ENCODE measurements around the gene MRPS18B. TPM values are rescaled to one million over a fixed set of nuclear protein-coding genes. Genes with fewer than 3 reads are reported as not detected.
"Not testable (repeated sequence)": the region's sequence is repeated elsewhere in the genome, so short reads cannot be mapped to it uniquely, and the experiment has no call there.

Gene MRPS18B
- total and polyA plus RNA-seq, 4 donors: 24.9 to 81.5 (median 53.6) TPM

GRCh38 chr6:30656513-30656912, 38.9 kb downstream of the MRPS18B start:
- WGBS, 2 donors: 34 to 68% methylated on average over 7 of the region's 7 CpGs
- peaks cover 40 to 71% (median 47%) of the 10 kb centered on the region in 4 donors for H3K36me3 ChIP-seq (ENCODE audit: control insufficient read depth in 4 of 4, insufficient read depth in 4 of 4, low read length in 4 of 4)
- no peak for TF ChIP-seq CTCF (IDR thresholded peaks at IDR 0.05; ENCODE audit: control extremely low read depth, extremely low read depth)
- no peak overlapping the region for H3K4me3 ChIP-seq
- H3K9me3 ChIP-seq (ENCODE audit: control insufficient read depth in 4 of 4, insufficient read depth in 3 of 4, low read length in 3 of 4): no peaks in the 10 kb centered on the region
- H3K27ac ChIP-seq (ENCODE audit: low read depth in 1 of 2, low read length in 1 of 2): no peak overlapping the region
- H3K9ac ChIP-seq (ENCODE audit: insufficient read depth in 1 of 2, low read length in 2 of 2): no peak overlapping the region
- H3K4me1 ChIP-seq (ENCODE audit: control insufficient read depth in 5 of 5, insufficient read depth in 5 of 5, low read length in 5 of 5): no peaks in the 10 kb centered on the region
- no peaks in the 10 kb centered on the region for H3K27me3 ChIP-seq (ENCODE audit: control insufficient read depth in 3 of 3, insufficient read depth in 3 of 3, low read length in 2 of 3)
- ATAC-seq (ENCODE audit: insufficient read depth, low FRiP score) (no peak), DNase-seq (no peak)

DNA sequence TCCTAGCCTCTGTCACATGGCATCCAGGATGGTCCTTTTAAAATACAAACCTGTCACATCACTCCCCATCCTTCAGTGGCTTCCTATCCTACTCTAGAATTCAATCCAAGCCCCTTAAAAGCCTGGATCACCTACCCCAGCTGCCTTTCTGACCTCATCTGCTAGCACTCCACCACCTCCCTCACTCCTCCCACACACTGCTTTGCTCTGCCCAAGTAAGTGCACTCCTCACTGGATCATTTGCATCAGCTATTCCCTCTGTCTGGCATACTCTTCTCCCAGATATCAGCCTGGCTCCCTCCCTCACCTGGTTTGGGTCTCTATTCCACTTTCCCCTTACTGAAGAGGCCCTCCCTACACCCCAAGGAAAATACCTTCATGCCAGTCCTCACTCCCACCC, 39.8 kb downstream of the MRPS18B start:
- no peak for TF ChIP-seq CTCF (IDR thresholded peaks at IDR 0.05; ENCODE audit: control extremely low read depth, extremely low read depth)
- no peak for DNase-seq

GRCh38 chr6:30657922-30658321, 40.3 kb downstream of the MRPS18B start:
- H3K9me3 ChIP-seq (ENCODE audit: control insufficient read depth in 4 of 4, insufficient read depth in 3 of 4, low read length in 3 of 4); DNase-seq; H3K27ac ChIP-seq (ENCODE audit: low read depth in 1 of 2, low read length in 1 of 2); H3K27me3 ChIP-seq (ENCODE audit: control insufficient read depth in 3 of 3, insufficient read depth in 3 of 3, low read length in 2 of 3); ATAC-seq (ENCODE audit: insufficient read depth, low FRiP score); H3K4me1 ChIP-seq (ENCODE audit: control insufficient read depth in 5 of 5, insufficient read depth in 5 of 5, low read length in 5 of 5); H3K4me3 ChIP-seq; H3K9ac ChIP-seq (ENCODE audit: insufficient read depth in 1 of 2, low read length in 2 of 2): not testable (repeated sequence)
- peaks cover 43 to 75% (median 50%) of the 10 kb centered on the region in 4 donors for H3K36me3 ChIP-seq (ENCODE audit: control insufficient read depth in 4 of 4, insufficient read depth in 4 of 4, low read length in 4 of 4)
- 98 to 99% methylated on average over 5 of the region's 5 CpGs for WGBS, 2 donors

More for the DNA sequence above, 39.8 kb downstream of the MRPS18B start:
- no peaks in the 10 kb centered on the region for H3K9me3 ChIP-seq (ENCODE audit: control insufficient read depth in 4 of 4, insufficient read depth in 3 of 4, low read length in 3 of 4)
- ATAC-seq (ENCODE audit: insufficient read depth, low FRiP score): no peak
- peaks cover 44 to 76% (median 49%) of the 10 kb centered on the region in 4 donors for H3K36me3 ChIP-seq (ENCODE audit: control insufficient read depth in 4 of 4, insufficient read depth in 4 of 4, low read length in 4 of 4)
- H3K4me3 ChIP-seq: no peak overlapping the region
- no peak overlapping the region for H3K9ac ChIP-seq (ENCODE audit: insufficient read depth in 1 of 2, low read length in 2 of 2)
- no peak overlapping the region for H3K27ac ChIP-seq (ENCODE audit: low read depth in 1 of 2, low read length in 1 of 2)
- no peaks in the 10 kb centered on the region for H3K27me3 ChIP-seq (ENCODE audit: control insufficient read depth in 3 of 3, insufficient read depth in 3 of 3, low read length in 2 of 3)
- H3K4me1 ChIP-seq (ENCODE audit: control insufficient read depth in 5 of 5, insufficient read depth in 5 of 5, low read length in 5 of 5): no peaks in the 10 kb centered on the region

DNA sequence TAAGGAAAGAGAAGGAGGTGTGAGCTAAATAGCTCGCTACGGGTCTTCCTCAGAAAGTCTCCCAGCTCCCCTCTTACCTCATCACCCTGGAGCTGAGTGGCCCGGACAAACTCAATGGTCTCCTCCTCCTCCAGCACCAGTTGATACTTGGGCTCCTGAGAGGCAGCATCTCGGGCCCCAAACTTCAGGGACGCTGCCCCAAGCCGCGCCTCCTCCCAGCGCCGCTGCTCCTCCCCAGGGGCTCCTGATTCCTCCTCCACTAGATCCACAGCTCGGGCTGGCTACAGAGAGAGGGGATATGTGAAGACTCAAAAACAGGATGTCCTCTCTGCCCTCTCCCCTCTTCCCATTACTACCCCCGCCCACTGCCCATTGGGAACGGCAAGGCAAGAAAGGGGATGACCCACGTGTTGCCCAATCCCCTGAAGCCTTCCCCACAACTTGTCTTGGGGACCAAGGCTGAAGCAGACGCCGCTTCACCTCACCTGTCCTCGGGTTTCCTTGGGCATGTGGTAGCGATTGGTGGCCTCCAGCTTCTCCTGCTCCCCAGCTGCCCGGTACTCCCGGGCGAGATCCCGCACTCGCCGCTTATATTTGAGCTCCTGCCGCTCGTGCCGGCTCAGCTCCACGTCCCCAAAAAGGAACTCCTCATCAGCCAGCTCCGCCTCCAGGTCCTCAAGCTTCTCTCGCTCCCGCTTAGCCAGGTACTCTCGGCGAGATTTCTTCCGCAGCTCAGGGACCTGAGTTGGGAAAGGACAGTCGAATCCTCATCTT, 47.5 kb downstream of the MRPS18B start:
- peaks cover 29 to 50% (median 43%) of the 10 kb centered on the region in 4 donors for H3K36me3 ChIP-seq (ENCODE audit: control insufficient read depth in 4 of 4, insufficient read depth in 4 of 4, low read length in 4 of 4)

GRCh38 chr6:30666300-30666699, 48.7 kb downstream of the MRPS18B start:
- WGBS, 2 donors: 74 to 77% methylated on average over 2 of the region's 2 CpGs
- H3K27me3 ChIP-seq (ENCODE audit: control insufficient read depth in 3 of 3, insufficient read depth in 3 of 3, low read length in 2 of 3); H3K4me3 ChIP-seq; ATAC-seq (ENCODE audit: insufficient read depth, low FRiP score); H3K9me3 ChIP-seq (ENCODE audit: control insufficient read depth in 4 of 4, insufficient read depth in 3 of 4, low read length in 3 of 4); H3K27ac ChIP-seq (ENCODE audit: low read depth in 1 of 2, low read length in 1 of 2); DNase-seq; H3K4me1 ChIP-seq (ENCODE audit: control insufficient read depth in 5 of 5, insufficient read depth in 5 of 5, low read length in 5 of 5); H3K9ac ChIP-seq (ENCODE audit: insufficient read depth in 1 of 2, low read length in 2 of 2): not testable (repeated sequence)
- peaks cover 29 to 50% (median 46%) of the 10 kb centered on the region in 4 donors for H3K36me3 ChIP-seq (ENCODE audit: control insufficient read depth in 4 of 4, insufficient read depth in 4 of 4, low read length in 4 of 4)

More for the DNA sequence above, 47.5 kb downstream of the MRPS18B start:
- DNase-seq (no peak), ATAC-seq (ENCODE audit: insufficient read depth, low FRiP score) (no peak)
- Histone ChIP-seq H3K9me3 (ENCODE audit: control insufficient read depth in 4 of 4, insufficient read depth in 3 of 4, low read length in 3 of 4) (no peaks in the 10 kb centered on the region), H3K9ac (ENCODE audit: insufficient read depth in 1 of 2, low read length in 2 of 2) (no peak overlapping the region), H3K4me3 (no peak overlapping the region), H3K4me1 (ENCODE audit: control insufficient read depth in 5 of 5, insufficient read depth in 5 of 5, low read length in 5 of 5) (no peaks in the 10 kb centered on the region), H3K27me3 (ENCODE audit: control insufficient read depth in 3 of 3, insufficient read depth in 3 of 3, low read length in 2 of 3) (no peaks in the 10 kb centered on the region), H3K27ac (ENCODE audit: low read depth in 1 of 2, low read length in 1 of 2) (no peak overlapping the region)
- no peak for TF ChIP-seq CTCF (IDR thresholded peaks at IDR 0.05; ENCODE audit: control extremely low read depth, extremely low read depth)
- 93 to 95% methylated on average over 34 of the region's 34 CpGs for WGBS, 2 donors

All from lung (tissue), 12 donors.